Keratinocyte (primary cell): Measurements from ENCODE around the gene B3GALT6. TPM values are rescaled to one million over a fixed set of nuclear protein-coding genes. Genes with fewer than 3 reads are reported as not detected.

ENCODE experiments used
- DNase-seq: peaks from one replicate; pipeline ENCODE4 v3.0.0-alpha.2; 2011; ENCODE audit warnings: low read depth, missing footprints, low spot score
- FAIRE-seq: peaks from 2 replicates; lab custom pipeline; 2011; peaks lifted over from hg19 to GRCh38; lab: Jason Lieb, UNC
- H2AFZ ChIP-seq: 2 replicates; pipeline ENCODE4 v1.6.0; 2012; ENCODE audit warnings: low read length, control low read depth, inconsistent platforms; ENCODE audit not compliant: control insufficient read depth
- H3K27ac ChIP-seq: 2 replicates; pipeline ENCODE4 v1.5.1; 2011; ENCODE audit warnings: low read length; ENCODE audit not compliant: control insufficient read depth, insufficient read depth
- H3K27me3 ChIP-seq: 3 replicates; pipeline ENCODE4 v1.6.0; 2011; ENCODE audit warnings: low read length; ENCODE audit not compliant: control insufficient read depth, insufficient read depth; ENCODE audit errors: extremely low read depth
- H3K36me3 ChIP-seq, 2 experiments: 2 replicates in 1 of 2; 3 replicates in 1 of 2; pipeline ENCODE4 v1.5.1; 2011; ENCODE audit warnings: low read length in 2 of 2, mild to moderate bottlenecking in 1 of 2; ENCODE audit not compliant: control insufficient read depth in 2 of 2, insufficient read depth in 2 of 2; ENCODE audit errors: extremely low read depth in 1 of 2
- H3K4me1 ChIP-seq: 3 replicates; pipeline ENCODE4 v1.5.1; 2011; ENCODE audit warnings: low read length; ENCODE audit not compliant: control insufficient read depth, insufficient read depth; ENCODE audit errors: extremely low read depth
- H3K4me2 ChIP-seq: 3 replicates; pipeline ENCODE4 v1.6.0; 2011; ENCODE audit warnings: low read depth, low read length; ENCODE audit not compliant: control insufficient read depth, insufficient read depth; ENCODE audit errors: extremely low read depth
- H3K4me3 ChIP-seq, 3 experiments: fragments of 200-600 bp in 1 of 3; sonication (generic) in 1 of 3; 2 replicates in 2 of 3; 3 replicates in 1 of 3; pipeline ENCODE4 v1.5.1; 2011 to 2016; ENCODE audit warnings: low read length in 3 of 3, mild to moderate bottlenecking in 3 of 3, control low read depth in 2 of 3, inconsistent platforms in 1 of 3, low read depth in 1 of 3, mixed read lengths in 1 of 3, mixed run types in 1 of 3, moderate library complexity in 1 of 3; ENCODE audit not compliant: control insufficient read depth in 2 of 3, insufficient read depth in 2 of 3; ENCODE audit errors: extremely low read depth in 1 of 3
- H3K79me2 ChIP-seq: 2 replicates; pipeline ENCODE4 v1.6.0; 2012; ENCODE audit warnings: low read length; ENCODE audit not compliant: control insufficient read depth, insufficient read depth
- H3K9ac ChIP-seq: 3 replicates; pipeline ENCODE4 v1.6.0; 2011; ENCODE audit warnings: low read length; ENCODE audit not compliant: control insufficient read depth, insufficient read depth; ENCODE audit errors: extremely low read depth
- H3K9me1 ChIP-seq: 3 replicates; pipeline ENCODE4 v1.6.0; 2011; ENCODE audit warnings: low read length; ENCODE audit not compliant: control insufficient read depth, insufficient read depth; ENCODE audit errors: extremely low read depth
- H3K9me3 ChIP-seq: 2 replicates; pipeline ENCODE4 v1.5.1; 2012; ENCODE audit warnings: low read depth, low read length; ENCODE audit not compliant: control insufficient read depth
- H4K20me1 ChIP-seq: 3 replicates; pipeline ENCODE4 v1.6.0; 2011; ENCODE audit warnings: low read length; ENCODE audit not compliant: control insufficient read depth, insufficient read depth; ENCODE audit errors: extremely low read depth
- CTCF ChIP-seq, 3 experiments: IDR thresholded peaks in 1 of 3; conservative IDR thresholded peaks in 1 of 3; optimal IDR thresholded peaks in 1 of 3; 2 replicates in 2 of 3; 3 replicates in 1 of 3; pipeline versions ENCODE3 to v1.5.1; 2011; ENCODE audit warnings: low read length in 3 of 3, mild to moderate bottlenecking in 3 of 3, moderate library complexity in 2 of 3, control low read depth in 1 of 3, inconsistent platforms in 1 of 3; ENCODE audit not compliant: insufficient read depth in 2 of 3; ENCODE audit errors: extremely low read depth in 1 of 3
- EZH2 ChIP-seq: IDR thresholded peaks from one replicate; pipeline ENCODE4 v1.6.1; 2012; ENCODE audit warnings: inconsistent platforms, mild to moderate bottlenecking, low read length, moderate library complexity
- dilution Hi-C: fragments of 300-500 bp; cut with MboI; formaldehyde crosslinking; loops from one replicate; pipeline ENCODE4 v1.7.0; 2020; ENCODE audit warnings: low sequenced_read_pairs; ENCODE audit not compliant: extremely low pct_ligation_motif_present
- polyA plus RNA-seq, 5 experiments: library from polyadenylated mRNA; depleted of rRNA in 3 of 5; stranded (reverse) in 3 of 5; stranded (forward) in 1 of 5; unstranded in 1 of 5; fragments of >200 nt; gene quantifications; 1 replicate in 1 of 5; 2 replicates in 3 of 5; 3 replicates in 1 of 5; pipeline versions ENCODE4 v1.2.1 to v1.2.3, GENCODE V29; 2011 to 2012; ENCODE audit warnings: missing spikeins in 2 of 5, low read depth in 1 of 5, low replicate concordance in 1 of 5

The B3GALT6 gene
- polyA plus RNA-seq, 1 donor (not counting 4 experiments of a cell fraction or from before 2014, with no cell fraction given), result 6.8 TPM

DNA sequence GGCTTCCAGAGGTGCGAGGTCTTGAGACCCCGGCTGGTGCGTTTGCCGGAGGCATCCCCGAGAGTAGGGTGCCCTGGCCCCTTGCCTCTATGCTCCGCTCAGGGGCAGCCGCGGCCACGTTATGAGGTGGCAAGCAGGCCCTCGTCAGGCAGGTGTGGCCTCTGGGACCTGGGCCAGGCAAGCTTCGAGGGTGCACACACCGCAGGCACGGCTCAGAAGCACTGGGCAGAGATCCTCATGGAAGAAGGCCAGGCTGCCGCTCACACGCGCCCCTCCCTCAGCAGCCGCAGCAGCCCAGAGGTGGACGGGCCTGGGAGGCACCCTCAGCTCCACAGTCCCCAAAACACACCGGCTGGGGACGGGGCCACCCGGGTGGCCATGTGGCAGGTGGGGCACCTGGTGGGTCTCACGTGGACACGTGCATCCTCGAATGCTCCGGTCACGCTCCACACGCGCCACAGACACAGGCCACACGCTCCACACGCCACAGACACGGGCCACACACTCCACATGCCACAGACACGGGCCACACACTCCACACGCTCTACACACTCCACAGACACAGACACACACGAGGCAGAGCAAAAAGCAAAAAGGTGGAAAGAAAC lies 6.7 kb upstream of the B3GALT6 start:
- Histone ChIP-seq H3K9me1 (no peaks in the 10 kb centered on the region), H3K79me2 (peaks cover 59% of the 10 kb centered on the region), H3K27me3 (no peaks in the 10 kb centered on the region), H2AFZ (no peak overlapping the region), H3K9me3 (no peaks in the 10 kb centered on the region), H3K9ac (no peak overlapping the region), H3K4me1 (peaks cover 4% of the 10 kb centered on the region), H4K20me1 (peaks cover 5% of the 10 kb centered on the region), H3K4me2 (no peak overlapping the region), H3K4me3 (no peak overlapping the region), H3K27ac (no peak overlapping the region), H3K36me3 (peaks cover 27 to 44% of the 10 kb centered on the region in 2 experiments)
- FAIRE-seq (no peak), DNase-seq (no peak)
- dilution Hi-C loops, result no loop called here
- no peak for TF ChIP-seq EZH2
- TF ChIP-seq CTCF (optimal IDR thresholded peaks at IDR 0.05 in 1 of 3, IDR thresholded peaks at IDR 0.05 in 1 of 3, conservative IDR thresholded peaks at IDR 0.05 in 1 of 3; ENCODE audit: extremely low read depth in 1 of 3, insufficient read depth in 2 of 3, low read length in 3 of 3), result no peak

DNA sequence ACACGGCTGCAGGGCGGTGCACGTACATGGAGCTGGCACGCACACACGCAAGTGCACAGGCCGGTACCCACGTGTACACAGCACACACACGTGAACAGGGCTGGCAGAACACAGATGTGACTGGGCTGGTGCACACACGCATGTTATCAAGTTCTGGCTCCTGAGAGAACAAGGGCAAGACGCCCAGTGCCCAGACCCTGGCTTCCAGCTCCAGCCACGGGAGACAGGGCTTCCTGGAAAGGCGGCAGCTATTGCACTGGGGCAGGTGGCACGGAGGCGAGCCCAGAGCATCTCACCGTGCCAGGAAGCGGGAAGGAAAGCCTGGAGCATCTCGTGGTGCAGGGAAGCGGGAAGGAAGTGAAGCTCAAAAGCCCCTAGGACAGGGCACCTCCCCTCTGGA lies 6.1 kb upstream of the B3GALT6 start:
- no peak overlapping the region for H3K9ac ChIP-seq
- dilution Hi-C loops, result no loop called here

More for the DNA sequence above, 6.1 kb upstream of the B3GALT6 start:
- Histone ChIP-seq H3K27me3 (no peaks in the 10 kb centered on the region), H2AFZ (no peak overlapping the region), H3K9me3 (no peaks in the 10 kb centered on the region), H3K79me2 (peaks cover 64% of the 10 kb centered on the region), H4K20me1 (peaks cover 5% of the 10 kb centered on the region), H3K9me1 (no peaks in the 10 kb centered on the region), H3K36me3 (peaks cover 26 to 44% of the 10 kb centered on the region in 2 experiments), H3K27ac (no peak overlapping the region), H3K4me3 (no peak overlapping the region), H3K4me1 (peaks cover 8% of the 10 kb centered on the region), H3K4me2 (no peak overlapping the region)
- DNase-seq (no peak), FAIRE-seq (no peak)
- TF ChIP-seq CTCF (optimal IDR thresholded peaks at IDR 0.05 in 1 of 3, IDR thresholded peaks at IDR 0.05 in 1 of 3, conservative IDR thresholded peaks at IDR 0.05 in 1 of 3; ENCODE audit: extremely low read depth in 1 of 3, insufficient read depth in 2 of 3, low read length in 3 of 3) (no peak), EZH2 (no peak)
